GM23248 (cell line): Measurements from ENCODE around the gene ATP12A. TPM values are rescaled to one million over a fixed set of nuclear protein-coding genes. Genes with fewer than 3 reads are reported as not detected.

Experiments used
- DNase-seq: peaks from one replicate; pipeline ENCODE4 v3.0.0-alpha.2; 2015
- H2AFZ ChIP-seq: fragments of 200-600 bp; sonication (generic); 2 replicates; pipeline ENCODE4 v1.6.1; 2016; ENCODE audit warnings: antibody characterized with exemption
- H3F3A ChIP-seq: fragments of 200-600 bp; sonication (generic); 2 replicates; pipeline ENCODE4 v1.6.1; 2016; ENCODE audit warnings: mild to moderate bottlenecking, antibody characterized with exemption, mixed run types; ENCODE audit not compliant: insufficient read depth
- H3K27ac ChIP-seq: fragments of 200-600 bp; sonication (generic); 2 replicates; pipeline ENCODE4 v1.5.1; 2016; ENCODE audit warnings: mild to moderate bottlenecking
- H3K27me3 ChIP-seq: fragments of 200-600 bp; sonication (generic); replicated peaks from 2 replicates; pipeline ENCODE4 v1.6.1; 2016; ENCODE audit warnings: mild to moderate bottlenecking; ENCODE audit not compliant: insufficient read depth
- H3K36me3 ChIP-seq: fragments of 200-600 bp; sonication (generic); 2 replicates; pipeline ENCODE4 v1.6.1; 2016; ENCODE audit warnings: low read depth, mild to moderate bottlenecking
- H3K4me1 ChIP-seq: fragments of 200-600 bp; sonication (generic); 2 replicates; pipeline ENCODE4 v1.6.1; 2016; ENCODE audit warnings: mild to moderate bottlenecking; ENCODE audit not compliant: insufficient read depth
- H3K4me2 ChIP-seq: fragments of 200-600 bp; sonication (generic); one replicate; pipeline ENCODE4 v1.6.1; 2016; ENCODE audit warnings: mild to moderate bottlenecking; ENCODE audit not compliant: unreplicated experiment
- H3K4me3 ChIP-seq: fragments of 200-600 bp; sonication (generic); 2 replicates; pipeline ENCODE4 v1.5.1; 2016; ENCODE audit warnings: mild to moderate bottlenecking
- H3K79me2 ChIP-seq: fragments of 200-600 bp; sonication (generic); 2 replicates; pipeline ENCODE4 v1.6.1; 2016; ENCODE audit warnings: mild to moderate bottlenecking; ENCODE audit not compliant: insufficient read depth
- H3K9ac ChIP-seq: fragments of 200-600 bp; sonication (generic); 2 replicates; pipeline ENCODE4 v1.6.1; 2016; ENCODE audit warnings: mild to moderate bottlenecking
- H3K9me2 ChIP-seq: fragments of 200-600 bp; sonication (generic); 2 replicates; pipeline ENCODE4 v1.6.1; 2016; ENCODE audit warnings: mixed run types, mild to moderate bottlenecking, moderate library complexity; ENCODE audit not compliant: insufficient read depth
- H3K9me3 ChIP-seq: fragments of 200-600 bp; sonication (generic); one replicate; pipeline ENCODE4 v1.6.1; 2017; ENCODE audit warnings: low read depth
- H4K20me1 ChIP-seq: fragments of 200-600 bp; sonication (generic); 2 replicates; pipeline ENCODE4 v1.6.0; 2016; ENCODE audit not compliant: insufficient read depth
- EZH2 ChIP-seq: fragments of 200-600 bp; sonication (generic); IDR thresholded peaks from 2 replicates; pipeline ENCODE4 v1.6.1; 2018; ENCODE audit warnings: antibody characterized with exemption, mild to moderate bottlenecking; ENCODE audit not compliant: insufficient read depth, poor library complexity, severe bottlenecking
- EZH2phosphoT487 ChIP-seq: fragments of 200-600 bp; sonication (generic); IDR thresholded peaks from 2 replicates; pipeline ENCODE4 v1.6.1; 2018; ENCODE audit warnings: antibody characterized with exemption, moderate library complexity, mild to moderate bottlenecking, low read depth; ENCODE audit not compliant: insufficient read depth
- WGBS, 2 experiments: methylation state at CpG; one replicate each; pipeline ENCODE4 v1.1.6; 2015 to 2017; ENCODE audit warnings: low lambda C conversion rate in 2 of 2, low coverage in 1 of 2; ENCODE audit errors: missing lambda C conversion rate in 2 of 2; 5-methylcytosine and 5-hydroxymethylcytosine counted together
- in situ Hi-C: fragments of 300-500 bp; cut with MboI; formaldehyde crosslinking; loops from 2 replicates; pipeline ENCODE4 v1.15.0; 2020
- polyA plus RNA-seq: library from polyadenylated mRNA; unstranded; fragments of >200 nt; fragmentation: Nextera tagmentation; extraction: Ambion mirVana; gene quantifications from 2 replicates; pipeline ENCODE4 v1.2.1, GENCODE V29; 2016
- total RNA-seq: library from RNA; depleted of rRNA; stranded (reverse); fragments of >200 nt; shearing (Covaris generic); gene quantifications from 2 replicates; pipeline ENCODE4 v1.2.3, GENCODE V29; 2014

Gene ATP12A
- total and polyA plus RNA-seq, 2 experiments from 2014 or later: not detected

DNA sequence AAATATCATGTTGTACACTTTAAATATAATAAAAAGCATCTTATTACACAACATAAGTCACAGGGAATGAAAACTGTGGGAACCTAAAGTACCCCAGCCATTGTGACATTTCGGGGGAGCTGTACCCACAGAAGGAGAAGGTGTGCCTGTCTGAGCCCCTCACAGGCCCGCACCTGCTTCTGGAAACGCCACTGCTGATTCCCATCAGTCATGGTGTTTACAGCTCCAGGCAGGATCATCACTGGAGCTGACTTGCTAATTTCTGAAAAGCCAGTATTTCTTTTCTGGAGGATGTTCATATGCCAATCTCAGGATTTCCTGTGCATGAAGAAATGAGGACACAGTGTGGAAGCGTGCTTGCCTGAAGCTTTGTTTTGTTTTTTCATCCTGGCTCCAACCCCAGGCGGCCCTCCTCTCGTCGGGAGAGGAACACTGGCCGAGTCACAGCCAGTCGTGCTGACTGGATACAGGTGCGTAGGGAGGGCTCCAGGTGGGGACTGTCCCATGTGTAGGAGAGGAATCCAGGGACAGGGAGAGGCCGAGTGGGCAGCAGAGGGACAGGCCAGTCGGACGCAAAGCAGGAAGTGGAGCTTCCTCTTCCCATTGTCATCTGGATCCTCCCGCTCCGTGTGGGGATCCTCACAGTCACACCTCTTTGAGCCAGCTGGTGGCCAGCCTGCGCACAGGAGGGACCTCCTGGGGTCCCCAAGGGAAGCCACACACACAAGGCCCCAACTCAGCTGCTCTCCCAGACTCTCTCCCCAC lies 4.2 kb upstream of the ATP12A start:
- no peak overlapping the region for H3K4me2 ChIP-seq
- peaks cover 21% of the 10 kb centered on the region for H3K27me3 ChIP-seq
- H3K9me2 ChIP-seq: no peaks in the 10 kb centered on the region
- in situ Hi-C loops: loop anchor here (5.0 kb wide), 1 partner anchor 51 kb away; no protein-coding TSS in a partner anchor
- H3K27ac ChIP-seq: no peak overlapping the region
- no peak overlapping the region for H3K4me3 ChIP-seq
- no peaks in the 10 kb centered on the region for H3K79me2 ChIP-seq
- no peak overlapping the region for H3K9ac ChIP-seq
- H3K9me3 ChIP-seq: no peaks in the 10 kb centered on the region
- H3K4me1 ChIP-seq: peaks cover 15% of the 10 kb centered on the region
- H3K36me3 ChIP-seq: no peaks in the 10 kb centered on the region
- DNase-seq: no peak
- no peak overlapping the region for H2AFZ ChIP-seq
- H3F3A ChIP-seq: peaks cover 15% of the 10 kb centered on the region
- 66 to 77% methylated on average over 16 of the region's 16 CpGs for WGBS, 2 experiments
- TF ChIP-seq EZH2 (no peak), EZH2phosphoT487 (no peak)
- H4K20me1 ChIP-seq: no peaks in the 10 kb centered on the region

DNA sequence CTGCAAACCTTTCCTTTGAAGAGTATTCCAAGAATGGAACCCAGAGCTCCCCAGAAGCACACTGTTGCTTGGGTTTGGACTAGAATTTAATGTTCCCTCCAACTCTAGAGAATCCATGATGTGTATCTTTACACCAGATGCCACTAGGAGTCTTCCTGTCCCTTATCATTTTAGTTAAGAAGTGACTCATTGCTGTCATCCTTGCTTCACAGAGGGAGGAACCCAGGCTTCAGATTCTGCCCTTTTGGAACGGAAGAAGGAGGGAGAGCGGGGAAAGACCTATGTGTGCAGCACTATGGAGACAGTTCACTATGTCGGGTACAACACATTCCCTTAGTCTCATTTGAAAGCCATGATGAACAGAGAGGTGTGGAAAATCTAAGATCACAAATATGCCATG lies 2.1 kb upstream of the ATP12A start:
- Histone ChIP-seq H3K4me1 (no peaks in the 10 kb centered on the region), H2AFZ (no peak overlapping the region), H3K27me3 (peaks cover 27% of the 10 kb centered on the region), H3F3A (no peaks in the 10 kb centered on the region), H3K79me2 (no peaks in the 10 kb centered on the region), H4K20me1 (no peaks in the 10 kb centered on the region), H3K9me3 (no peaks in the 10 kb centered on the region), H3K9me2 (no peaks in the 10 kb centered on the region), H3K4me3 (no peak overlapping the region), H3K9ac (no peak overlapping the region), H3K4me2 (no peak overlapping the region), H3K27ac (no peak overlapping the region), H3K36me3 (no peaks in the 10 kb centered on the region)
- no peak for DNase-seq
- TF ChIP-seq EZH2 (no peak), EZH2phosphoT487 (no peak)
- 75 to 77% methylated on average over 3 of the region's 3 CpGs for WGBS, 2 experiments
- in situ Hi-C loops: loop anchor here (5.0 kb wide), 1 partner anchor 49 kb away; no protein-coding TSS in a partner anchor

DNA sequence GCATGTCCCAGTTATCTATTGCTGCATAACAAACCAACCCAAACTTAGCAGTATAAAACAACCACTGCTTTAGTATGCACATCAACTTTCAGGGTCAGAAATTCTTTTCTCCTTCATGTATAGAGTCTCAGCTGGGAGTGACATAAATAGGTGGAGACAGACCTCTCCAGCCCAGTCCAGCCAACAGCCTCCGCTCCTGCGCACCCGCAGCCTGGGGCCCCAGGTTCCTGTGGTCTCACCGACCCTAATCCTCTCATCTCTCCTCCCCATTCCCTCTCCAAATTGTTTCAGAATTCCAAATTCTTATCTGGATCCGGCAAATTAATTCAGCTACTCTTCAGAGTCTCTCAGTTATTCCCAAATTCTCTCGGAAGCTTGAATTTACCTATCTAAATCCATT lies 522 bp upstream of the ATP12A start:
- H3K9me3 ChIP-seq: no peaks in the 10 kb centered on the region
- H3K9ac ChIP-seq: no peak overlapping the region
- no peak overlapping the region for H2AFZ ChIP-seq
- H4K20me1 ChIP-seq: no peaks in the 10 kb centered on the region
- H3K4me2 ChIP-seq: no peak overlapping the region
- H3K4me1 ChIP-seq: peaks cover 8% of the 10 kb centered on the region
- DNase-seq: no peak
- H3K4me3 ChIP-seq: no peak overlapping the region
- in situ Hi-C loops: loop anchor here (5.0 kb wide), 1 partner anchor 48 kb away; no protein-coding TSS in a partner anchor
- 52 to 54% methylated on average over 6 of the region's 6 CpGs for WGBS, 2 experiments
- no peaks in the 10 kb centered on the region for H3K36me3 ChIP-seq
- H3K27ac ChIP-seq: no peak overlapping the region
- peaks cover 27% of the 10 kb centered on the region for H3K27me3 ChIP-seq
- H3F3A ChIP-seq: no peaks in the 10 kb centered on the region
- no peaks in the 10 kb centered on the region for H3K9me2 ChIP-seq
- H3K79me2 ChIP-seq: no peaks in the 10 kb centered on the region
- TF ChIP-seq EZH2 (no peak), EZH2phosphoT487 (no peak)

DNA sequence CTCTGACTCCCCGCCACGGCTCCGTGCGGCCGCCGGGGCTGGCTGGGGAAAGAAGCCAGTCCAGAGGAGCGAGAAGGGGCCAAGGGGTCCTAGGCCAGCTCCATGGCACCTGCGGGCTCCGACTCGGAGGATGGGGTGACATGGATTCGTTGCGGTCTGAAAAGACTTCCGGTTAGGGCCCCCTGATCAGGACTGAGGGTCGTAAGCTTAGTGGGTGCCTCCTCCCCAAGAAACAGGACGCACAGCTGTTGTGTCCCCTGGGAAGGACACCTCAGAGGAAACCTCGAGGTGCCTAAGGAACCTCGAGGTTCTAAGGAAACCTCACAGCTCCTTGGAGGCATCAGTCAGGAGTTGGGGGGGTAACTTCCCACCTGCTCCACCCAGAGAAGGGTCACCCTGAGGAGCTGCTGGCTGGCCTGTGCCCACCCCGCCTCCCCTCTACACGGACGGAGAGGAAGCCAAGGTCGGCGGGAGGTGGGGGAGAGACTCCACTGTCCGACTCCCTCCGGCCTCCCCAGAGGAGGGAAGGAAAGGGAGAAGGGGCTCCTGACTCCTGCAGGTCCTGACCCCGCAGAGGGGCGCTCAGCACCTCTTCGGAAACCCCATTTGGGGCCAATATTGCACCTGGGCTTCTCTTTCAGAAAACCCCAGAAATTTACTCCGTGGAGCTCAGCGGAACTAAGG lies 855 bp downstream of the ATP12A start:
- peak overlapping the region; percentile 58; the same call in 1 of the 2 replicates for H3K4me3 ChIP-seq
- TF ChIP-seq EZH2 (no peak), EZH2phosphoT487 (no peak)
- H3K79me2 ChIP-seq: no peaks in the 10 kb centered on the region
- no peaks in the 10 kb centered on the region for H3K36me3 ChIP-seq
- H3K4me2 ChIP-seq: no peak overlapping the region
- H3K9me2 ChIP-seq: no peaks in the 10 kb centered on the region
- 33 to 35% methylated on average over 25 to 27 of the region's 29 CpGs for WGBS, 2 experiments
- H4K20me1 ChIP-seq: no peaks in the 10 kb centered on the region
- H3K4me1 ChIP-seq: peaks cover 13% of the 10 kb centered on the region
- in situ Hi-C loops: no loop called here
- no peak overlapping the region for H3K27ac ChIP-seq
- H3K9ac ChIP-seq: no peak overlapping the region
- no peaks in the 10 kb centered on the region for H3F3A ChIP-seq
- no peaks in the 10 kb centered on the region for H3K9me3 ChIP-seq
- no peak overlapping the region; the same call in 1 of the 2 replicates for H2AFZ ChIP-seq
- DNase-seq: no peak
- peaks cover 27% of the 10 kb centered on the region for H3K27me3 ChIP-seq
